ENCODE results near the gene ATXN1.

GRCh38 chr6:16369989-16370388 lies 391.3 kb downstream of the ATXN1 start:
- TF ChIP-seq POLR2AphosphoS5 (IDR thresholded peaks at IDR 0.05) (no peak), POLR2A (IDR thresholded peaks at IDR 0.05; ENCODE audit: low read depth) (no peak), CTCF (IDR thresholded peaks at IDR 0.05) (no peak)
